Measurements from ENCODE around the gene ADCY9. TPM values are rescaled to one million over a fixed set of nuclear protein-coding genes. Genes with fewer than 3 reads are reported as not detected.

ADCY9 gene
- polyA plus RNA-seq, 2 of the 4 experiments (the other 2 are of a cell fraction): 6.2 to 7.6 TPM

DNA sequence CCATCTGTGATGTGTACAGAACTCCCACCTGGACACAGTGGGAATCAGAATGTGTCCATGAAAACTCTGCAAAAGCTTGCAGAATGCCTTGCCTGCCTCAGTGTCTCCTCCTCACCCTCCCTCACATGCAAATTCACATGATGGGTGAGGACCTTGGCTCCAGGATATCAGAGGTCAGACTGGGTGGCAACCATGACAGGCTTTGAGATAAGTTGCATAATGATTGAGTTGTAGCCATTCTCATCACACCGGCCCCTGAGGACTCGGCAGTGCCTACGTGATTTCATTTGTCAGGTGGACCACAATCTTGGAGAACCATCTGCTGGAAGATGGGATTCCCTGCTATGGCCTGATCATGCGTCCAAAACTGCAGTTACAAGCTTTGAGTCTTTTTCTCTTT lies 3.9 kb upstream of the ADCY9 start:
- Histone ChIP-seq H3K4me1 (peaks cover 15% of the 10 kb centered on the region), H3K9me3 (no peaks in the 10 kb centered on the region), H3K4me2 (no peak overlapping the region), H3K27ac (no peak overlapping the region), H3K4me3 (no peak overlapping the region)
- ChIA-PET POLR2A (no interaction called here), CTCF (interaction anchor here (0.6 to 1.3 kb wide), 3 partner anchors 13 to 133 kb away, joined by 3 to 4 read pairs (median 3); no protein-coding TSS in a partner anchor)
- no peak for DNase-seq (ENCODE audit: low read depth in 1 of 2, low spot score in 1 of 2)
- 94% methylated on average over 4 of the region's 4 CpGs for WGBS (ENCODE audit: missing lambda C conversion rate)
- FAIRE-seq: no peak
- no peak for TF ChIP-seq EHF (CRISPR knock-in tag; IDR thresholded peaks at IDR 0.05)
- TF ChIP-seq HOXB5 (CRISPR knock-in tag; IDR thresholded peaks at IDR 0.05): no peak
- no peak for TF ChIP-seq ZC3H11A (IDR thresholded peaks at IDR 0.05)
- no peak for TF ChIP-seq POLR2A (IDR thresholded peaks at IDR 0.05; ENCODE audit: low read length)
- no peak for TF ChIP-seq ZNF302 (CRISPR knock-in tag; IDR thresholded peaks at IDR 0.05)
- TF ChIP-seq NFE2L2 (conservative IDR thresholded peaks at IDR 0.05; ENCODE audit: low read length): no peak
- no peak for TF ChIP-seq MYC (IDR thresholded peaks at IDR 0.05; ENCODE audit: borderline replicate concordance, low read length)
- no peak for TF ChIP-seq ESRRA (IDR thresholded peaks at IDR 0.05; ENCODE audit: borderline replicate concordance, low read length)
- TF ChIP-seq HDAC2 (IDR thresholded peaks at IDR 0.05): no peak
- no peak for TF ChIP-seq CHD2 (IDR thresholded peaks at IDR 0.05; ENCODE audit: low read length, partially characterized antibody)
- TF ChIP-seq FOSL2 (IDR thresholded peaks at IDR 0.05): no peak
- no peak for TF ChIP-seq FOSL2 (CRISPR knock-in tag; IDR thresholded peaks at IDR 0.05)
- TF ChIP-seq, protein P1, sequence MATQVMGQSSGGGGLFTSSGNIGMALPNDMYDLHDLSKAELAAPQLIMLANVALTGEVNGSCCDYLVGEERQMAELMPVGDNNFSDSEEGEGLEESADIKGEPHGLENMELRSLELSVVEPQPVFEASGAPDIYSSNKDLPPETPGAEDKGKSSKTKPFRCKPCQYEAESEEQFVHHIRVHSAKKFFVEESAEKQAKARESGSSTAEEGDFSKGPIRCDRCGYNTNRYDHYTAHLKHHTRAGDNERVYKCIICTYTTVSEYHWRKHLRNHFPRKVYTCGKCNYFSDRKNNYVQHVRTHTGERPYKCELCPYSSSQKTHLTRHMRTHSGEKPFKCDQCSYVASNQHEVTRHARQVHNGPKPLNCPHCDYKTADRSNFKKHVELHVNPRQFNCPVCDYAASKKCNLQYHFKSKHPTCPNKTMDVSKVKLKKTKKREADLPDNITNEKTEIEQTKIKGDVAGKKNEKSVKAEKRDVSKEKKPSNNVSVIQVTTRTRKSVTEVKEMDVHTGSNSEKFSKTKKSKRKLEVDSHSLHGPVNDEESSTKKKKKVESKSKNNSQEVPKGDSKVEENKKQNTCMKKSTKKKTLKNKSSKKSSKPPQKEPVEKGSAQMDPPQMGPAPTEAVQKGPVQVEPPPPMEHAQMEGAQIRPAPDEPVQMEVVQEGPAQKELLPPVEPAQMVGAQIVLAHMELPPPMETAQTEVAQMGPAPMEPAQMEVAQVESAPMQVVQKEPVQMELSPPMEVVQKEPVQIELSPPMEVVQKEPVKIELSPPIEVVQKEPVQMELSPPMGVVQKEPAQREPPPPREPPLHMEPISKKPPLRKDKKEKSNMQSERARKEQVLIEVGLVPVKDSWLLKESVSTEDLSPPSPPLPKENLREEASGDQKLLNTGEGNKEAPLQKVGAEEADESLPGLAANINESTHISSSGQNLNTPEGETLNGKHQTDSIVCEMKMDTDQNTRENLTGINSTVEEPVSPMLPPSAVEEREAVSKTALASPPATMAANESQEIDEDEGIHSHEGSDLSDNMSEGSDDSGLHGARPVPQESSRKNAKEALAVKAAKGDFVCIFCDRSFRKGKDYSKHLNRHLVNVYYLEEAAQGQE (IDR thresholded peaks at IDR 0.05): no peak
- TF ChIP-seq, protein P2, sequence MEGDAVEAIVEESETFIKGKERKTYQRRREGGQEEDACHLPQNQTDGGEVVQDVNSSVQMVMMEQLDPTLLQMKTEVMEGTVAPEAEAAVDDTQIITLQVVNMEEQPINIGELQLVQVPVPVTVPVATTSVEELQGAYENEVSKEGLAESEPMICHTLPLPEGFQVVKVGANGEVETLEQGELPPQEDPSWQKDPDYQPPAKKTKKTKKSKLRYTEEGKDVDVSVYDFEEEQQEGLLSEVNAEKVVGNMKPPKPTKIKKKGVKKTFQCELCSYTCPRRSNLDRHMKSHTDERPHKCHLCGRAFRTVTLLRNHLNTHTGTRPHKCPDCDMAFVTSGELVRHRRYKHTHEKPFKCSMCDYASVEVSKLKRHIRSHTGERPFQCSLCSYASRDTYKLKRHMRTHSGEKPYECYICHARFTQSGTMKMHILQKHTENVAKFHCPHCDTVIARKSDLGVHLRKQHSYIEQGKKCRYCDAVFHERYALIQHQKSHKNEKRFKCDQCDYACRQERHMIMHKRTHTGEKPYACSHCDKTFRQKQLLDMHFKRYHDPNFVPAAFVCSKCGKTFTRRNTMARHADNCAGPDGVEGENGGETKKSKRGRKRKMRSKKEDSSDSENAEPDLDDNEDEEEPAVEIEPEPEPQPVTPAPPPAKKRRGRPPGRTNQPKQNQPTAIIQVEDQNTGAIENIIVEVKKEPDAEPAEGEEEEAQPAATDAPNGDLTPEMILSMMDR (IDR thresholded peaks at IDR 0.05): no peak
- TF ChIP-seq JUN (IDR thresholded peaks at IDR 0.05): no peak
- no peak for TF ChIP-seq MAZ (IDR thresholded peaks at IDR 0.05; ENCODE audit: borderline replicate concordance, low read depth, low read length)
- TF ChIP-seq ZFP36 (IDR thresholded peaks at IDR 0.05; ENCODE audit: borderline replicate concordance, partially characterized antibody): no peak
- ATAC-seq: no peak

DNA sequence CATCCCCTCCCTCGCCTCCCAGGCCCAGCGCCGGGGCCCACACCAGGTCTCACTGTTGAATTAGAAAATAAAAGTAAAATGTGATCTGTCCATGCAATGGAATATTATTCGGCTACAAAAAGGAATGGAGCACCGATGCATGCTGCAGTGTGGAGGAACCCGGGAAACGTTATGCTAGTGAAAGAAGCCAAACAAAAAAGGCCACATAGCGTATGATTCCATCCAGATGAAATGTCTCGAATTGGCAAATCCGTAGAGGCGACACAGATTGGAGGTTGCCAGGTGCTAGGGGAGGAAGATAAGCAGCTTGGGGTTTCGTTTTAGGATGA lies 972 bp upstream of the ADCY9 start:
- POLR2A ChIA-PET: no interaction called here
- no peak for DNase-seq (ENCODE audit: low read depth in 1 of 2, low spot score in 1 of 2)
- Histone ChIP-seq H3K9me3 (no peaks in the 10 kb centered on the region), H3K27ac (peak overlapping the region; percentile 82 to 95), H3K4me1 (peaks cover 29% of the 10 kb centered on the region), H3K4me2 (peak overlapping the region; percentile 98), H3K4me3 (peak overlapping the region; percentile 92)
- no peak for ATAC-seq
- FAIRE-seq: no peak
- 84% methylated on average over 12 of the region's 12 CpGs for WGBS (ENCODE audit: missing lambda C conversion rate)
- CTCF ChIA-PET: interaction anchor here (0.6 kb wide), 1 partner anchor 137 kb away, joined by 3 read pairs; no protein-coding TSS in a partner anchor
- TF ChIP-seq, protein P3, sequence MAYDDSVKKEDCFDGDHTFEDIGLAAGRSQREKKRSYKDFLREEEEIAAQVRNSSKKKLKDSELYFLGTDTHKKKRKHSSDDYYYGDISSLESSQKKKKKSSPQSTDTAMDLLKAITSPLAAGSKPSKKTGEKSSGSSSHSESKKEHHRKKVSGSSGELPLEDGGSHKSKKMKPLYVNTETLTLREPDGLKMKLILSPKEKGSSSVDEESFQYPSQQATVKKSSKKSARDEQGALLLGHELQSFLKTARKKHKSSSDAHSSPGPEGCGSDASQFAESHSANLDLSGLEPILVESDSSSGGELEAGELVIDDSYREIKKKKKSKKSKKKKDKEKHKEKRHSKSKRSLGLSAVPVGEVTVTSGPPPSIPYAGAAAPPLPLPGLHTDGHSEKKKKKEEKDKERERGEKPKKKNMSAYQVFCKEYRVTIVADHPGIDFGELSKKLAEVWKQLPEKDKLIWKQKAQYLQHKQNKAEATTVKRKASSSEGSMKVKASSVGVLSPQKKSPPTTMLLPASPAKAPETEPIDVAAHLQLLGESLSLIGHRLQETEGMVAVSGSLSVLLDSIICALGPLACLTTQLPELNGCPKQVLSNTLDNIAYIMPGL (CRISPR knock-in tag; IDR thresholded peaks at IDR 0.05; ENCODE audit: borderline replicate concordance): no peak
- TF ChIP-seq ZSCAN20 (CRISPR knock-in tag; IDR thresholded peaks at IDR 0.05): no peak
- no peak for TF ChIP-seq RNF2 (IDR thresholded peaks at IDR 0.05; ENCODE audit: borderline replicate concordance, low read depth)
- TF ChIP-seq HOXB13 (CRISPR knock-in tag; IDR thresholded peaks at IDR 0.05; ENCODE audit: low read depth): no peak
- no peak for TF ChIP-seq FOSB (CRISPR knock-in tag; IDR thresholded peaks at IDR 0.05)
- no peak for TF ChIP-seq RARB (CRISPR knock-in tag; IDR thresholded peaks at IDR 0.05)
- no peak for TF ChIP-seq SMC3 (IDR thresholded peaks at IDR 0.05)
- no peak for TF ChIP-seq RFX5 (IDR thresholded peaks at IDR 0.05)
- no peak for TF ChIP-seq RCOR1 (IDR thresholded peaks at IDR 0.05; ENCODE audit: low read depth, low read length)
- TF ChIP-seq, protein P4, sequence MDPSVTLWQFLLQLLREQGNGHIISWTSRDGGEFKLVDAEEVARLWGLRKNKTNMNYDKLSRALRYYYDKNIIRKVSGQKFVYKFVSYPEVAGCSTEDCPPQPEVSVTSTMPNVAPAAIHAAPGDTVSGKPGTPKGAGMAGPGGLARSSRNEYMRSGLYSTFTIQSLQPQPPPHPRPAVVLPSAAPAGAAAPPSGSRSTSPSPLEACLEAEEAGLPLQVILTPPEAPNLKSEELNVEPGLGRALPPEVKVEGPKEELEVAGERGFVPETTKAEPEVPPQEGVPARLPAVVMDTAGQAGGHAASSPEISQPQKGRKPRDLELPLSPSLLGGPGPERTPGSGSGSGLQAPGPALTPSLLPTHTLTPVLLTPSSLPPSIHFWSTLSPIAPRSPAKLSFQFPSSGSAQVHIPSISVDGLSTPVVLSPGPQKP (IDR thresholded peaks at IDR 0.05; ENCODE audit: low read depth, low read length): no peak
- TF ChIP-seq, protein P5, sequence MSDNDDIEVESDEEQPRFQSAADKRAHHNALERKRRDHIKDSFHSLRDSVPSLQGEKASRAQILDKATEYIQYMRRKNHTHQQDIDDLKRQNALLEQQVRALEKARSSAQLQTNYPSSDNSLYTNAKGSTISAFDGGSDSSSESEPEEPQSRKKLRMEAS (IDR thresholded peaks at IDR 0.05): no peak

Data from A549 (cell line).